Activated naive CD8-positive, alpha-beta T cell treated with anti-CD3 and anti-CD28 coated beads for 36 hours (primary cell): ENCODE data around the gene COA5. TPM values are rescaled to one million over a fixed set of nuclear protein-coding genes. Genes with fewer than 3 reads are reported as not detected.
"Not testable (repeated sequence)": the region's sequence is repeated elsewhere in the genome, so short reads cannot be mapped to it uniquely, and the experiment has no call there.

Experiments
- DNase-seq: peaks from one replicate; pipeline ENCODE4 v3.0.0; 2021
- H3K27ac Mint-ChIP-seq: one replicate; pipeline ENCODE4 v1.8.0; 2022; ENCODE audit warnings: mild to moderate bottlenecking, moderate library complexity, mixed read lengths
- H3K27me3 Mint-ChIP-seq: one replicate; pipeline ENCODE4 v1.8.0; 2022; ENCODE audit warnings: mild to moderate bottlenecking, mixed read lengths
- H3K36me3 Mint-ChIP-seq: one replicate; pipeline ENCODE4 v1.8.0; 2021; ENCODE audit warnings: mild to moderate bottlenecking, mixed read lengths
- H3K4me1 Mint-ChIP-seq: one replicate; pipeline ENCODE4 v1.8.0; 2021; ENCODE audit warnings: mixed read lengths
- H3K4me3 Mint-ChIP-seq: one replicate; pipeline ENCODE4 v1.8.0; 2022; ENCODE audit warnings: mild to moderate bottlenecking, moderate library complexity, mixed read lengths
- H3K9me3 Mint-ChIP-seq: one replicate; pipeline ENCODE4 v1.8.0; 2022; ENCODE audit warnings: mixed read lengths
- total RNA-seq, 2 experiments: library from RNA; stranded (reverse); gene quantifications; one replicate each; pipeline ENCODE4 v1.2.3, GENCODE V29; 2021

The COA5 gene
- total RNA-seq, 2 experiments from 2014 or later = 27.1 to 27.2 TPM

DNA sequence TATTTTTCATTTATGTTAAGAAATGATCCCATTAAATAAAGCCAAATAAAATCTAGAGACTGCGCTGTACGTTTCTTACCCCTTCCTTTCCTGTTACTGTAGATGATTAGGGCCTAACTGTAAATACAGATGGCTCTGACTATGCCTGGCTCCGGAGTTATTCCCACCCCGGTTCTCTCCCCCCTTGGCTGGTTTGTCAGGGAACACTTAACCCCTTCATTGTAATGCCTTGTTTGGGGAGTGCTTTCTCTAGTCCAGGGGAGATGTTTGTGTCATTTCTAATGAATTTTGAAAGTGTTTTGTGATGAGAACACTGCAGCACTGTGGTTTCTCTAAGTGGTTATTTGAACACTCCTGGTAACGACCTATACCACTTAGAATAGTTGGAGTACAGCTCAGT lies 8.8 kb upstream of the COA5 start:
- H3K4me3 Mint-ChIP-seq = no peak overlapping the region

DNA sequence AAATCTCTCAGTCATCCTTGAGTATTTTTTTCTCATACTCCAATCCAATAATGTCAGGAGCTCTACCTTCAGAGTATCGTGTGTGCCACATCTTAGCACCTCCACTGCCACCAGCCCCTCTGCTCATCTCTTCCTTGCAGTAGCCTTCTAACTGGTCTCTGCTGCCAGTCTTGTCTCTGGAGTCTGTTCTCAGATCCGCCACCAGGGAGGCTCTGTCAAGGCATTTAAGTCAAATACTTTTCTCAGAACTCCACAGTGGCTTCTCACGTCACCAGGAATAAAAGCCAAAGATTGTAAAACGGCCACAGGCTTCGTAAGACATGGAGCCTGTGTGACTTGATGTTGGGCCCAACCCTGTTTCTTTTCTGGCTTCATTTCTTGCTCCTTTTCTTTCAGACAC lies 7.2 kb upstream of the COA5 start:
- peaks cover 48% of the 10 kb centered on the region for H3K4me1 Mint-ChIP-seq
- H3K4me3 Mint-ChIP-seq = no peak overlapping the region
- DNase-seq = no peak
- no peaks in the 10 kb centered on the region for H3K27me3 Mint-ChIP-seq
- H3K36me3 Mint-ChIP-seq = peaks cover 47% of the 10 kb centered on the region
- H3K9me3 Mint-ChIP-seq = no peaks in the 10 kb centered on the region
- peak overlapping the region; percentile 15 for H3K27ac Mint-ChIP-seq

More for the DNA sequence above, 8.8 kb upstream of the COA5 start:
- Mint-ChIP-seq H3K27ac (peak overlapping the region; percentile 78), H3K9me3 (no peaks in the 10 kb centered on the region), H3K36me3 (peaks cover 44% of the 10 kb centered on the region), H3K27me3 (no peaks in the 10 kb centered on the region), H3K4me1 (peaks cover 40% of the 10 kb centered on the region)
- no peak for DNase-seq

DNA sequence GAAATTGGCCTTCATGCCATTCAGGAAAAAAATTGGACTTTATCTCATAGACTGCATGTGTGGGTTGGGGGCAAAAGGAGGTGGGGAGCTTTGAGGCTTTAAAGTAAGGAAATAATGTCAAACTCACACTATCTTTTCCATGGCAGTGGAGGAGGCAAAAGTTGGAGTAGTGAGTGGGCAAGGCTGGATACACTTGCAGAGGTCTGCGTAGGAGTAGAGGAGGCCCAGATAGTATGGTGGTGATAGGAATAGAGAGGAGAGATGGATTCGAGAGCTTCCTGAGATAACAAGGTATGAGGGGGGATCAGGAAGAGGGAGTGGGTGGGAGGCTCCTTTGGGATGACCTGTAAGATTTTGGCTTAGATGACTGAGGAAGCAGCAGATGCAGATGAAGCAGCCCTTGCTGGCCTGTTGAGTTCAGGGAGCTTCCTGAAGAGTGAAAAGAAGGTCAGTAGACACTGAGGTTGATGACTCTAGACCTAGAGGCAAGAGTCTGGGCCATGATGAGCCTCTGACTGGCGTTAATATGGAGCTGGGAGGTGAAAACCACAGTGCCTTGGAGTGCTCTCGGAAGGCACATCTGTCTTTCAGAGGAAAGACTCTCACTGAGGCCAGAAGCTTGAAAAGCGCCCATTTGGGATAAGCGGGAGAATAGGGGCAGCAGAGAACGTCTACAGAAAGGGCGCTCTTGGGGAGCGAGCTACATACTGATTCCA lies 5.9 kb upstream of the COA5 start:
- peaks cover 48% of the 10 kb centered on the region for H3K36me3 Mint-ChIP-seq
- H3K27me3 Mint-ChIP-seq = no peaks in the 10 kb centered on the region
- DNase-seq = no peak
- H3K9me3 Mint-ChIP-seq = no peaks in the 10 kb centered on the region
- H3K27ac Mint-ChIP-seq = no peak overlapping the region
- peaks cover 50% of the 10 kb centered on the region for H3K4me1 Mint-ChIP-seq
- no peak overlapping the region for H3K4me3 Mint-ChIP-seq

DNA sequence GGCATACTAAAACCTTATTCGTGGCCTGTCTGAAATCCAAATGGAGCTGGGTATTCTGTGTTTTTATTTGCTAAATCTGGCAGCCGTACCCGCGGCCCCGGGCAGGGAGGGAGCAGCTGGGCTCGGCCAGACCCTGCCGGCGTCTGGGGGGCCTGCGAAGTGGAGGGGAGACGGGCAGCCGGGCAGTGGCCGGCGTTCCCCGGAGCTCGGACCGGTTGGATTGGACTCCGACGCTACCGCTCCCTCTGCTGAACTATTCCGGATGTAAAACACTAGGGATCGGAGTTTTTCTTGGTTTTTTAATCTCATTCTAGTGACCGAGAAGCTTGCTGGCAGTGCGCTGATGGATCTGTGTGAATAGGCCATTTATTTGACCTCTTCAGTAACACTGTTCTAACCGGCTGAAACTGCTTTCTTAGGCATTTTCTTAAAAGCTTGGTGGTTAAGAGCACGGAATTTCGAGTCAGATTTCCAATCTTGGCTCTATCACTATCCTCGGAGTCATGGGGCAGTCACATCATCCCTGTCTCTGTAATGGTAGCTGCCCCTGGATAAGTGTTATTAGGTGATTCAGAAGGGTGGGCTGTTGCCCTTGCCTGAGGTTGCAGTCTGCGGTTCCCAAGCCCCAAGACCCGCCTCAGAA lies 771 bp upstream of the COA5 start:
- no peak for DNase-seq
- H3K36me3 Mint-ChIP-seq = peaks cover 28% of the 10 kb centered on the region
- no peaks in the 10 kb centered on the region for H3K27me3 Mint-ChIP-seq
- H3K4me1 Mint-ChIP-seq = peaks cover 55% of the 10 kb centered on the region
- H3K9me3 Mint-ChIP-seq = no peaks in the 10 kb centered on the region
- H3K4me3 Mint-ChIP-seq = peak overlapping the region; percentile 83
- peak overlapping the region; percentile 84 for H3K27ac Mint-ChIP-seq

DNA sequence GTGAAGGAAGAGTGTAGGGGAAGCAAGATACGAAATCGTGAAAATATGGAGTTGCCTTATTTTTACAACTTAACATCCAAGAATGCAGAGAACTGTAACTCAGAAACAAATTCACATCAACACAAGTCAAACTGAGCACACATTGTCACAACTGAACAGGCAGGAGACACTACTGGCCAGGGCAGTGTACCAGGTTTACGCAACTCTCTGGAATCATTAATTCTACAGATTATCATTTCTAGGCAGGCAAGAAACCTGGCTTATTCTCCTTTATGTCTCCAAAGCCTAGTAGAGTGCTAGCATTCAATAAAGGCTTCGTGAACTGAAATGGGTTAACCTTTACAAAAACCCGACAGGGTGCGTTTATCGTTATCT lies 584 bp downstream of the COA5 start:
- Mint-ChIP-seq H3K36me3 (peaks cover 22% of the 10 kb centered on the region), H3K27me3 (no peaks in the 10 kb centered on the region)
- no peak for DNase-seq

DNA sequence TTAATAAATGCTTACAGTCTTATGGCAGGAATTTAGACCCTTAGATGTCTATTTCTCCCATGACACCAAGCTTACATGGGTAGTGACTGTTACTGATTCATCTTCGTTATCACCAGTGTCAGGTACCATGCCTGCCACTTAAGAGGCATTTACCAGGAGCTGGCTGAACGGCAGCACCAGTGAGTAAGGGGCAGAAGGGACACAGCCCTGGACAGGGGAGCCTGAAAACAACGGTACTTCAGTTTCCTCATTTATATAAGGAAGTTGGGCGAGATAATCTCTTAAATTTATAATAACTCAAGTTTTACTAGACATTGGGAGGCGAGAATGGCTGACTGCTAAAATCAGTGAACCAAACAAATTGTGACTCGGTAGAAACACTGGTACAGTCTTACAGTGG lies 1.2 kb downstream of the COA5 start:
- no peaks in the 10 kb centered on the region for H3K9me3 Mint-ChIP-seq
- peaks cover 50% of the 10 kb centered on the region for H3K4me1 Mint-ChIP-seq
- peaks cover 22% of the 10 kb centered on the region for H3K36me3 Mint-ChIP-seq

More for the DNA sequence above, 584 bp downstream of the COA5 start:
- Mint-ChIP-seq H3K4me3 (peak overlapping the region; percentile 83), H3K9me3 (no peaks in the 10 kb centered on the region), H3K27ac (peak overlapping the region; percentile 84), H3K4me1 (peaks cover 50% of the 10 kb centered on the region)

DNA sequence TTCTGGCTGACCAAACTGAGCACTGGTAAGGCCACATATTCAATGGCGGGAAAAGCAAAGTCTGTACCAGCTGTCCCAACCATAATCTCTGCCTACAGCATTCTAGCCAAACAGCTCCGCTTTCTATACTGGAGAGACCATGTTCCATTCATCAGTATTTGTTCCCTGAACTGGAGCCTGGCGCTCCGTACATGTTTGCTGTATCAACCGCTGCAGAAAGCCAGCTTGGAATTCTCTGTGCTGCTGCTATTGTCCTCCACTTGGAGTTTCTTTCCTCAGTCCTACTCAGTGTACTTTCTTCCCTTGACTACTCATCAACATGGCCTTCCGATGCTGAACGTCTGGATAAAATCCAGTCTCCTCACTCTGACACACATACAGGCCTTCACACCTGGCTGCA lies 1.9 kb downstream of the COA5 start:
- Mint-ChIP-seq H3K4me3 (peak overlapping the region; percentile 83), H3K9me3 (no peaks in the 10 kb centered on the region), H3K27ac (peak overlapping the region; percentile 84), H3K36me3 (peaks cover 22% of the 10 kb centered on the region), H3K27me3 (no peaks in the 10 kb centered on the region), H3K4me1 (peaks cover 48% of the 10 kb centered on the region)
- DNase-seq = no peak

More for the DNA sequence above, 1.2 kb downstream of the COA5 start:
- DNase-seq = no peak
- Mint-ChIP-seq H3K27ac (peak overlapping the region; percentile 84), H3K4me3 (peak overlapping the region; percentile 83), H3K27me3 (no peaks in the 10 kb centered on the region)

DNA sequence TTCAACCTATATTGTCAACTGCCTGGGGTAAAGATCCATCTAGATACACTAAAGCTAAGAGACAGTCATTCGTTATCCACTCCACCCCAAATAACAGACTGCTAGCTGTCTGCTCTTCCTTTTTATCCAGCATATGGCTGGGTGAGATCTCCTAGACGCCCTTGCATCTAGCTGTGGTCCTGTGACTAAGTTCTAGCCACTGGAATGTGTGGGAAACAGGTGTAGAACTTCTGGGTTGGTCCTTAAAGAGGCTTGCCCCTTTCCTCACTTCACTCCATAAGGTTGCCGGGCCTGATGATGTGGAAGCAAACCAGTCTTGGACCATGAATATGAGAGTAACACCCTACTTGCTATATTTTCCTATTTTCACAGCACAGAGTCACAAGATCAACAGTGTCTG lies 3.2 kb downstream of the COA5 start:
- Mint-ChIP-seq H3K9me3 (no peaks in the 10 kb centered on the region), H3K4me3 (no peak overlapping the region), H3K4me1 (peaks cover 34% of the 10 kb centered on the region), H3K27ac (peak overlapping the region; percentile 64), H3K27me3 (no peaks in the 10 kb centered on the region), H3K36me3 (peaks cover 18% of the 10 kb centered on the region)
- no peak for DNase-seq

DNA sequence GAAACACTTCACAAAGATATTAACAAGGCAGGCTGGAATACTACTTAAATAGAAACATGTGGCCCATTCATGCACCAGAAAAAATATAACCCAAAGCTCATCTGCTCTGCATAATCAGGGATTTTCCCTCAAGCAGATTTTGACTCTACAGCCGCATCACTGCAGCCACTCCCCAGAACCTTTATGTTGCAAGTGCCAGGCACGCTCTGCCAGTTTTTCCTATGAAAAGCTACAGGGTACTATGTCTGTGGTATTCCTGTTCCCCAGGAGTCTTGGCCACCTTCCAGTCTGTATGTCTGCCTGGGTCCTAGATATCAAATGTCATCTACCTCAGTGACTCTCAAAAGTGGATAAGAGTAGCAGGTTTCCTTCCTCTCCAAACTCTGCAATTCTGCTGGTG lies 3.8 kb downstream of the COA5 start:
- peaks cover 16% of the 10 kb centered on the region for H3K36me3 Mint-ChIP-seq
- DNase-seq = no peak
- no peak overlapping the region for H3K4me3 Mint-ChIP-seq
- peak overlapping the region; percentile 64 for H3K27ac Mint-ChIP-seq
- H3K27me3 Mint-ChIP-seq = no peaks in the 10 kb centered on the region
- no peaks in the 10 kb centered on the region for H3K9me3 Mint-ChIP-seq
- H3K4me1 Mint-ChIP-seq = peaks cover 31% of the 10 kb centered on the region

DNA sequence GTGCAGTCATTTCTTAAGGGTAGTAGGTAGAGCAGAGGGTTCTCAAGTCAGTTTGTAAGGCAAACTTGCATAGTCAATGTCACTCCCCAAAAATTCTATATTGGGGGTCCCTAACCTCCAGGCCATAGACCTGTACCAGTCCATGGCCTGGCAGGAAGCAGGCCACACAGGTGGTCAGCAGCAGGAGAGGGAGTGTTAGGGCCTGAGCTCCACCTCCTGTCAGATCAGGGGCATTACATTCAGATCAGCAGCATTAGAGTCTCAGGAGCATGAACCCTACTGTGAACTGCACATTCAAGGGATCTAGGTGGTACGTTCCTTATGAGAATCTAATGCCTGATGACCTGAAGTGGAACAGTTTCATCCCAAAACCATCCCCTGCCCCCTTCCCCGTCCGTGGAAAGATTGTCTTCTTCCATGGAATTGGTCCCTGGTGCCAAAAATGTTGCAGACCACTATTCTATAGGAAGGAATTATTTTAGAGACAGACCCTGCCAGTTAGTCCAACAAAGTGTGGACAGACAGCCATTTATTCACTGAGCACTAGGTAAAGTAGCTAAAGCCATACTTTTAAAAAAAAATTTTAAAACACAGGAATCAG lies 6.7 kb downstream of the COA5 start:
- H3K4me1 Mint-ChIP-seq = peaks cover 28% of the 10 kb centered on the region
- H3K4me3 Mint-ChIP-seq = no peak overlapping the region
- peaks cover 24% of the 10 kb centered on the region for H3K36me3 Mint-ChIP-seq
- no peak for DNase-seq
- peak overlapping the region; percentile 34 for H3K27ac Mint-ChIP-seq
- no peaks in the 10 kb centered on the region for H3K27me3 Mint-ChIP-seq
- no peaks in the 10 kb centered on the region for H3K9me3 Mint-ChIP-seq

DNA sequence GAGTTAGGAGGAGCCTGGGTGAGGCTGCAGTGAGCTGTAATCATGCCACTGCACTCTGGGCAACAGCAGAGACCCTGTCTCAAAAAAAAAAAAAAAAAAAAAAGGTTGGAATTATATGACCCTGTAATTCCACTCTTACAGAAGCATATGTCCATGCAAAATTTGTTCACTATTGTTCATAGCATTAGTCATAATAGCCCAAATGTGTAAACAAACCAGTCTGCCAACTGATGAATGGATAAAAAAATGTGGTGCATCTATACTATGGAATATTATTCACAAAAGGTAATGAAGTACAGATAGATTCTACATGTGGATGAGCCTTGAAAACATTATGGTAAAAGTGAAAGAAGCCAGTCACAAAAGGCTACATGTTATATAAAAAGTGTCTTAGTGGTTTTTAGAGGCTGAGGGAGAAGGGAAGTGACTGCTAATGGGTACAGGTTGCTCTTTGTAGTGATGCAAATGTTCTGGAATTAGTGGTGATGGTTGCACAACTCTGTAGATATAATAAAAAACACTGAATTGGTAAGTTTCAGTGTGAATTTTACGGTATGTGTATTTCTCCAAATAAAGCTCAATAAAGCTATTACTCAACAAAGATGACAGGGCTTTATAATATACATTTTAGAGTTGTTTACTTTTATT lies 9.4 kb downstream of the COA5 start:
- Mint-ChIP-seq H3K27me3 (no peaks in the 10 kb centered on the region), H3K27ac (peak overlapping the region; percentile 32), H3K36me3 (peaks cover 37% of the 10 kb centered on the region)

DNA sequence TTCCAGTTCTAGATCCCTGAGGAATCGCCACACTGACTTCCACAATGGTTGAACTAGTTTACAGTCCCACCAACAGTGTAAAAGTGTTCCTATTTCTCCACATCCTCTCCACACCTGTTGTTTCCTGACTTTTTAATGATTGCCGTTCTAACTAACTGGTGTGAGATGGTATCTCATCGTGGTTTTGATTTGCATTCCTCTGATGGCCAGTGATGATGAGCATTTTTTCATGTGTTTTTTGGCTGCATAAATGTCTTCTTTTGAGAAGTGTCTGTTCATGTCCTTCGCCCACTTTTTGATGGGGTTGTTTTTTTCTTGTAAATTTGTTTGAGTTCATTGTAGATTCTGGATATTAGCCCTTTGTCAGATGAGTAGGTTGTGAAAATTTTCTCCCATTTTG lies 13.6 kb downstream of the COA5 start:
- peaks cover 52% of the 10 kb centered on the region for H3K36me3 Mint-ChIP-seq
- not testable (repeated sequence) for DNase-seq, H3K27ac Mint-ChIP-seq, H3K9me3 Mint-ChIP-seq, H3K4me3 Mint-ChIP-seq, H3K4me1 Mint-ChIP-seq, H3K27me3 Mint-ChIP-seq

More for the DNA sequence above, 9.4 kb downstream of the COA5 start:
- no peak overlapping the region for H3K4me3 Mint-ChIP-seq
- H3K9me3 Mint-ChIP-seq = peaks cover 3% of the 10 kb centered on the region
- peaks cover 8% of the 10 kb centered on the region for H3K4me1 Mint-ChIP-seq
- no peak for DNase-seq

DNA sequence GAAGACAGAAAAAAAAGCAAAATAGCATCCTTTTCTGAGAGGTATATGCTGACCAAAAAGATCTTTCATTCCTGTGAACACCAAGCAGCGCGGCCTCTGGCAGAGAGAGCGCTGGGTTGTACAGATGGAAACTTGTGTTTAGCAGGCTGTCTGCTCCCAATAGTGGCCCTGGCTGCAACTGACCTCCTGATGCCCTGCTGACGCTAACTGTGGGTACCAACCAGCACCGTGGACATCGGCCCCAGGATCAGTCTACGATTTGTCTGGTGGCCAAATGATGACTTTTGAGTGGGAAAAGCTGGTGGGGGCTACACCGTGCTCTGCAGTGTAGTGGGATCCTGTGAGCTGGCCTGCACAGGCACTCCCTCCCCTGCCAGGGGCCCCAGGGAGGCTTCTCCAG lies 15.7 kb downstream of the COA5 start:
- peaks cover 42% of the 10 kb centered on the region for H3K36me3 Mint-ChIP-seq
- no peak for DNase-seq
- H3K9me3 Mint-ChIP-seq = peaks cover 7% of the 10 kb centered on the region
- H3K4me1 Mint-ChIP-seq = peaks cover 4% of the 10 kb centered on the region
- H3K27ac Mint-ChIP-seq = no peak overlapping the region
- H3K4me3 Mint-ChIP-seq = no peak overlapping the region
- H3K27me3 Mint-ChIP-seq = no peaks in the 10 kb centered on the region

DNA sequence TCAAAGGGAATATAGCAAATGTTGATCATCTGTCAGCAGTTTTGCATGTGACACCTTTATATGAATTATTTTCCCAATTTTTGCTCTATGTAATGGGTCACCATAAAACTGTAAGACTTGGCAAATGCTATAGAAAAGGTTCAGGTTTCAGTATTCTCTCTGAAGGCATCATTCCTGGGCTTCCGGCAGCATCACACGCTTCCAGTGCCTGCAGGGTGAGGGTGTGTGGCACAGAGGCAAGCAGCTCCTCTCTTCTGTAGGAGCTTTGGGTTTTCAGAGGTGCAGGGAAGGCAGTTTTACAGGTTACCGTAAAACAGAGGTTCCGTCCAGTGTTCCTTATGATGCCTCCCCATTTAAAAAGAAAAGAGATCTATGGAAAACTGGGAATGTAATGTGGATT lies 18.8 kb downstream of the COA5 start:
- H3K27ac Mint-ChIP-seq = no peak overlapping the region
- no peak for DNase-seq
- peaks cover 26% of the 10 kb centered on the region for H3K36me3 Mint-ChIP-seq
- no peak overlapping the region for H3K4me3 Mint-ChIP-seq
- H3K4me1 Mint-ChIP-seq = peaks cover 2% of the 10 kb centered on the region
- H3K9me3 Mint-ChIP-seq = peaks cover 5% of the 10 kb centered on the region
- H3K27me3 Mint-ChIP-seq = no peaks in the 10 kb centered on the region

DNA sequence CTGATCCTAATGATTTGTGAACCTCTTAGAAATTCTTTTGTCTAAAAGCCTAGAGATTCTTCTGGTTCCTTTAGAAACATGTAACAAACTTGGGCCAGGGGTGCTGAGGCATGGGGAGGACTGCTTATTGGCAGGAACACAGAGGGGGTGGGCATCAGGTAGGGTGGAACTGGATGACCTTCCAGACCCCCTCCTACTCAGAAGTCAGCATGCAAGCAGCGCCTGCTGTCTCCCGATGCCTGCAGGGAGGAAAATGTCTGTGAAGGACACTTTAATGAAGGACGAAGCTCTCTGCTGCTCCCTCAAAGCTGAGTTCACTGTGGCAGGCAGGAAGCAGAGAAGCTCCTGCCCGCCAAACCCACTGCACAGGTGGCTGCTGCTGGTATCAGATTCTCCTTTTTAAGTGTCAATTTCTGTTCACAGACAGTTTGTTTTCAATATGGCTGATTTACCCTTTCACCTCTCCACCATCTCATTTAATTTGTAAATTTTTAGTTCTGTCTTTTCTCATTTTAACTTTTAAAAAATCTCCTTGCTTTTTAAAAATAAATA lies 19.4 kb downstream of the COA5 start:
- no peak for DNase-seq
- Mint-ChIP-seq H3K4me1 (peaks cover 2% of the 10 kb centered on the region), H3K27me3 (no peaks in the 10 kb centered on the region), H3K9me3 (peaks cover 4% of the 10 kb centered on the region), H3K27ac (peak overlapping the region; percentile 40), H3K4me3 (no peak overlapping the region), H3K36me3 (peaks cover 21% of the 10 kb centered on the region)
